Osteoblast (primary cell): Measurements from ENCODE around the gene IL17C. TPM values are rescaled to one million over a fixed set of nuclear protein-coding genes. Genes with fewer than 3 reads are reported as not detected.

ENCODE experiments used
- DNase-seq: peaks from one replicate; pipeline ENCODE4 v3.0.0; 2011; ENCODE audit warnings: low spot score, mixed read lengths; ENCODE audit not compliant: insufficient read length; ENCODE audit errors: missing footprints
- H2AFZ ChIP-seq: 2 replicates; pipeline ENCODE4 v1.6.0; 2011; ENCODE audit warnings: mild to moderate bottlenecking, low read length
- H3K27ac ChIP-seq: 2 replicates; pipeline ENCODE4 v1.5.1; 2011; ENCODE audit warnings: mild to moderate bottlenecking, low read depth, low read length, moderate library complexity
- H3K27me3 ChIP-seq: 2 replicates; pipeline ENCODE4 v1.6.0; 2012; ENCODE audit warnings: mild to moderate bottlenecking, control low read depth, inconsistent platforms, low read length, moderate library complexity; ENCODE audit not compliant: insufficient read depth
- H3K36me3 ChIP-seq: 2 replicates; pipeline ENCODE4 v1.5.1; 2011; ENCODE audit warnings: mild to moderate bottlenecking, low read length, control low read depth, moderate library complexity; ENCODE audit not compliant: insufficient read depth
- H3K4me1 ChIP-seq: 2 replicates; pipeline ENCODE4 v1.5.1; 2011; ENCODE audit warnings: mild to moderate bottlenecking, low read length, control low read depth, moderate library complexity; ENCODE audit not compliant: insufficient read depth
- H3K4me2 ChIP-seq: 2 replicates; pipeline ENCODE4 v1.6.0; 2011; ENCODE audit warnings: mild to moderate bottlenecking, low read length; ENCODE audit not compliant: insufficient read depth
- H3K4me3 ChIP-seq: fragments of 200-600 bp; sonication (generic); 3 replicates; pipeline ENCODE4 v1.5.1; 2012; ENCODE audit warnings: mild to moderate bottlenecking, low read length, inconsistent platforms; ENCODE audit not compliant: insufficient read depth
- H3K79me2 ChIP-seq: 2 replicates; pipeline ENCODE4 v1.6.0; 2012; ENCODE audit warnings: mild to moderate bottlenecking, low read length, control low read depth, inconsistent platforms; ENCODE audit not compliant: insufficient read depth
- H3K9me3 ChIP-seq: 2 replicates; pipeline ENCODE4 v1.5.1; 2011; ENCODE audit warnings: low read depth, low read length, control low read depth
- H4K20me1 ChIP-seq: 2 replicates; pipeline ENCODE4 v1.6.0; 2012; ENCODE audit warnings: mild to moderate bottlenecking, low read length, control low read depth; ENCODE audit not compliant: insufficient read depth
- total RNA-seq: library from RNA; depleted of rRNA; stranded (reverse); fragments of >200 nt; gene quantifications from 2 replicates; pipeline ENCODE4 v1.2.3, GENCODE V29; 2012
- TF ChIP-seq, protein P1 (sequence below): IDR thresholded peaks from 2 replicates; pipeline ENCODE4 v1.5.1; 2011; ENCODE audit warnings: mild to moderate bottlenecking, low read depth, low read length, moderate library complexity; ENCODE audit errors: extremely low read depth

Gene IL17C
- total RNA-seq, 1 donor, result under 0.01 TPM

GRCh38 chr16:88595921-88596320 lies 42.5 kb upstream of the IL17C start:
- Histone ChIP-seq H3K4me3 (no peak overlapping the region), H3K27ac (no peak overlapping the region), H4K20me1 (peaks cover 3% of the 10 kb centered on the region), H3K27me3 (no peaks in the 10 kb centered on the region), H3K79me2 (peaks cover 28% of the 10 kb centered on the region), H3K36me3 (peaks cover 35% of the 10 kb centered on the region), H3K9me3 (no peaks in the 10 kb centered on the region), H3K4me2 (no peak overlapping the region), H2AFZ (no peak overlapping the region), H3K4me1 (no peaks in the 10 kb centered on the region)
- TF ChIP-seq, protein P1, sequence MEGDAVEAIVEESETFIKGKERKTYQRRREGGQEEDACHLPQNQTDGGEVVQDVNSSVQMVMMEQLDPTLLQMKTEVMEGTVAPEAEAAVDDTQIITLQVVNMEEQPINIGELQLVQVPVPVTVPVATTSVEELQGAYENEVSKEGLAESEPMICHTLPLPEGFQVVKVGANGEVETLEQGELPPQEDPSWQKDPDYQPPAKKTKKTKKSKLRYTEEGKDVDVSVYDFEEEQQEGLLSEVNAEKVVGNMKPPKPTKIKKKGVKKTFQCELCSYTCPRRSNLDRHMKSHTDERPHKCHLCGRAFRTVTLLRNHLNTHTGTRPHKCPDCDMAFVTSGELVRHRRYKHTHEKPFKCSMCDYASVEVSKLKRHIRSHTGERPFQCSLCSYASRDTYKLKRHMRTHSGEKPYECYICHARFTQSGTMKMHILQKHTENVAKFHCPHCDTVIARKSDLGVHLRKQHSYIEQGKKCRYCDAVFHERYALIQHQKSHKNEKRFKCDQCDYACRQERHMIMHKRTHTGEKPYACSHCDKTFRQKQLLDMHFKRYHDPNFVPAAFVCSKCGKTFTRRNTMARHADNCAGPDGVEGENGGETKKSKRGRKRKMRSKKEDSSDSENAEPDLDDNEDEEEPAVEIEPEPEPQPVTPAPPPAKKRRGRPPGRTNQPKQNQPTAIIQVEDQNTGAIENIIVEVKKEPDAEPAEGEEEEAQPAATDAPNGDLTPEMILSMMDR, result no peak
- DNase-seq, result no peak

GRCh38 chr16:88596483-88596882 lies 41.9 kb upstream of the IL17C start:
- peaks cover 5% of the 10 kb centered on the region for H4K20me1 ChIP-seq
- H3K79me2 ChIP-seq, result peaks cover 27% of the 10 kb centered on the region
- no peak for DNase-seq
- H3K4me3 ChIP-seq, result no peak overlapping the region
- H3K36me3 ChIP-seq, result peaks cover 40% of the 10 kb centered on the region
- no peak overlapping the region for H3K4me2 ChIP-seq
- no peaks in the 10 kb centered on the region for H3K27me3 ChIP-seq
- no peak overlapping the region for H3K27ac ChIP-seq
- no peaks in the 10 kb centered on the region for H3K9me3 ChIP-seq
- no peaks in the 10 kb centered on the region for H3K4me1 ChIP-seq
- TF ChIP-seq, protein P1, result no peak
- H2AFZ ChIP-seq, result no peak overlapping the region

- Histone ChIP-seq H2AFZ (no peak overlapping the region), H3K27ac (no peak overlapping the region), H3K27me3 (no peaks in the 10 kb centered on the region), H4K20me1 (peaks cover 9% of the 10 kb centered on the region), H3K4me1 (no peaks in the 10 kb centered on the region), H3K9me3 (no peaks in the 10 kb centered on the region), H3K36me3 (peaks cover 43% of the 10 kb centered on the region), H3K4me2 (no peak overlapping the region), H3K79me2 (peaks cover 28% of the 10 kb centered on the region), H3K4me3 (no peak overlapping the region)
- DNase-seq, result peak; percentile 36
- TF ChIP-seq, protein P1, result no peak
Measured at GRCh38 chr16:88597856-88598491, 40.4 kb upstream of the IL17C start.

DNA sequence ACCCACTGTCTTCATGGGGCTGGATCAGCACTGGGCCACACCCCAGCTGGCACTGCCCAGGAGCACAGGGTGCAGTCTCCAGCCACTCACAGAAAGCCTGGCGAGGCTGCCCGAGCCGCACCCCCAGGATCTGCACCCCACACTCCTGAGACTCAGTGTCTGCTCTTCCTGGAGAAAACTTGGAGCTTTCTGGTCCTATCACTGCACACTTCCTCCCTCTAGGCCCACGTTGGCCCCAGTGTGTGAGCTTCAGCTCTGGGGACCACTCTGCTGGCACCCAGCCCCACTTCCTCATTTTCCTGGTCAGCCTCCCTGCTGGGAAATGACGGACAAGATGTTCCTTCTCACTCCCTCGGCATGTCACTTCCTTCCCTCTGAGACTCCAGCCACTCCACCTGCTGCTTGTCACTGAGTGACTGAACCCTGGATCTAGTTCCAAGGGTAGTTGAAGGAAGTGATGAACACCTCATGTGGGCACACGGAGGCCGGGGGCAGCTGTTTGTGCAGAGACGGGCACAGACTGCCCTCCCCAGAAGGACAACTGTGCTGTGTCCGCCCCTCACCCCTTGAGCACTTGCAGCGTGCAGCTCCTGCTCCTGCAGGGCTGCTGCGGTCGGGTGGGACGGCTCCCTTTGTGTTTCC lies 39.2 kb upstream of the IL17C start:
- TF ChIP-seq, protein P1, result no peak
- peak; percentile 58 for DNase-seq
- H3K4me2 ChIP-seq, result no peak overlapping the region

More for the DNA sequence above, 39.2 kb upstream of the IL17C start:
- Histone ChIP-seq H3K4me1 (no peaks in the 10 kb centered on the region), H3K79me2 (peaks cover 20% of the 10 kb centered on the region), H3K27me3 (no peaks in the 10 kb centered on the region), H4K20me1 (peaks cover 9% of the 10 kb centered on the region), H2AFZ (no peak overlapping the region), H3K36me3 (peaks cover 43% of the 10 kb centered on the region), H3K27ac (no peak overlapping the region), H3K9me3 (no peaks in the 10 kb centered on the region), H3K4me3 (no peak overlapping the region)
